H9 (cell line): Measurements from ENCODE around the gene KDM3A. TPM values are rescaled to one million over a fixed set of nuclear protein-coding genes. Genes with fewer than 3 reads are reported as not detected.

ENCODE experiments used
- DNase-seq: peaks from one replicate; pipeline ENCODE4 v3.0.0-alpha.2; 2017
- H2AFZ ChIP-seq: one replicate; pipeline ENCODE4 v1.6.1; 2013; ENCODE audit warnings: mild to moderate bottlenecking, low read length, control low read depth, moderate library complexity
- H2AK5ac ChIP-seq: 2 replicates; pipeline ENCODE4 v1.6.1; 2013; ENCODE audit warnings: low read length, control low read depth, mixed read lengths; ENCODE audit not compliant: insufficient read length
- H2BK120ac ChIP-seq: one replicate; pipeline ENCODE4 v1.6.1; 2013; ENCODE audit warnings: low read depth, mild to moderate bottlenecking, low read length, control low read depth, inconsistent platforms; ENCODE audit not compliant: poor library complexity, severe bottlenecking
- H2BK12ac ChIP-seq: 2 replicates; pipeline ENCODE4 v1.6.1; 2013; ENCODE audit warnings: low read length, control low read depth, mixed read lengths, low read depth; ENCODE audit not compliant: insufficient read length
- H2BK15ac ChIP-seq: 2 replicates; pipeline ENCODE4 v1.6.1; 2013; ENCODE audit warnings: low read depth, low read length, control low read depth
- H2BK20ac ChIP-seq: one replicate; pipeline ENCODE4 v1.6.1; 2013; ENCODE audit warnings: low read depth, mild to moderate bottlenecking, low read length, control low read depth, inconsistent platforms; ENCODE audit not compliant: poor library complexity, severe bottlenecking
- H2BK5ac ChIP-seq: 2 replicates; pipeline ENCODE4 v1.6.1; 2013; ENCODE audit warnings: low read length, control low read depth, mixed read lengths; ENCODE audit not compliant: insufficient read length
- H3K14ac ChIP-seq: 2 replicates; pipeline ENCODE4 v1.6.1; 2013; ENCODE audit warnings: low read length, control low read depth; ENCODE audit not compliant: insufficient read depth
- H3K18ac ChIP-seq: 2 replicates; pipeline ENCODE4 v1.6.1; 2013; ENCODE audit warnings: low read depth, mild to moderate bottlenecking, mixed read lengths, low read length, control low read depth; ENCODE audit not compliant: insufficient read length
- H3K23ac ChIP-seq: 2 replicates; pipeline ENCODE4 v1.6.1; 2013; ENCODE audit warnings: low read length, control low read depth, mixed read lengths, low read depth; ENCODE audit not compliant: insufficient read length
- H3K23me2 ChIP-seq: 2 replicates; pipeline ENCODE4 v1.6.1; 2013; ENCODE audit warnings: low read depth, mild to moderate bottlenecking, mixed read lengths, low read length, control low read depth; ENCODE audit not compliant: insufficient read length, poor library complexity, severe bottlenecking
- H3K27ac ChIP-seq: 2 replicates; pipeline ENCODE4 v1.5.1; 2013; ENCODE audit warnings: low read length, control low read depth, mixed read lengths, low read depth; ENCODE audit not compliant: insufficient read length
- H3K27me3 ChIP-seq: 2 replicates; pipeline ENCODE4 v1.6.1; 2013; ENCODE audit warnings: low read length, control low read depth, inconsistent platforms; ENCODE audit not compliant: insufficient read depth
- H3K4ac ChIP-seq: 2 replicates; pipeline ENCODE4 v1.6.1; 2013; ENCODE audit warnings: low read depth, mild to moderate bottlenecking, control low read depth, inconsistent platforms, low read length, moderate library complexity
- H3K4me1 ChIP-seq: 2 replicates; pipeline ENCODE4 v1.6.1; 2013; ENCODE audit warnings: low read length, control low read depth, inconsistent platforms; ENCODE audit not compliant: insufficient read depth
- H3K4me2 ChIP-seq: 2 replicates; pipeline ENCODE4 v1.6.1; 2013; ENCODE audit warnings: low read length, control low read depth, mixed read lengths; ENCODE audit not compliant: insufficient read length, insufficient read depth
- H3K56ac ChIP-seq: 2 replicates; pipeline ENCODE4 v1.6.1; 2013; ENCODE audit warnings: low read depth, mild to moderate bottlenecking, mixed read lengths, low read length, control low read depth; ENCODE audit not compliant: insufficient read length
- H3K79me1 ChIP-seq: 2 replicates; pipeline ENCODE4 v1.6.1; 2013; ENCODE audit warnings: low read depth, mild to moderate bottlenecking, moderate library complexity, low read length, control low read depth, inconsistent platforms; ENCODE audit not compliant: insufficient read depth, poor library complexity, severe bottlenecking
- H3K79me2 ChIP-seq: 2 replicates; pipeline ENCODE4 v1.6.1; 2013; ENCODE audit warnings: low read length, control low read depth, inconsistent platforms; ENCODE audit not compliant: insufficient read depth
- H3K9ac ChIP-seq: 2 replicates; pipeline ENCODE4 v1.6.1; 2013; ENCODE audit warnings: low read length, control low read depth, mixed read lengths; ENCODE audit not compliant: insufficient read length; ENCODE audit errors: extremely low read depth
- H3K9me3 ChIP-seq: one replicate; pipeline ENCODE4 v1.6.1; 2013; ENCODE audit warnings: low read depth, low read length, inconsistent platforms; ENCODE audit not compliant: control insufficient read depth
- H3T11ph ChIP-seq: one replicate; pipeline ENCODE4 v1.6.1; 2013; ENCODE audit warnings: mild to moderate bottlenecking, low read length, control low read depth, inconsistent platforms
- H4K20me1 ChIP-seq: one replicate; pipeline ENCODE4 v1.6.1; 2013; ENCODE audit not compliant: control insufficient read depth, insufficient read length, insufficient read depth
- H4K5ac ChIP-seq: 2 replicates; pipeline ENCODE4 v1.6.1; 2013; ENCODE audit warnings: low read depth, mild to moderate bottlenecking, mixed read lengths, low read length, control low read depth; ENCODE audit not compliant: insufficient read length
- H4K8ac ChIP-seq: replicated peaks from 2 replicates; pipeline ENCODE4 v1.6.1; 2013; ENCODE audit warnings: low read length, control low read depth, mixed read lengths, low read depth; ENCODE audit not compliant: insufficient read length
- H4K91ac ChIP-seq: 2 replicates; pipeline ENCODE4 v1.6.1; 2013; ENCODE audit warnings: low read depth, mild to moderate bottlenecking, moderate library complexity, mixed read lengths, low read length, control low read depth; ENCODE audit not compliant: insufficient read length
- H3K27ac Mint-ChIP-seq, 3 experiments: 2 replicates in 2 of 3; 3 replicates in 1 of 3; pipeline ENCODE4 v1.8.0; 2020 to 2021; ENCODE audit warnings: mixed read lengths in 3 of 3, mild to moderate bottlenecking in 1 of 3, moderate library complexity in 1 of 3
- H3K27me3 Mint-ChIP-seq: 2 replicates; pipeline ENCODE4 v1.8.0; 2021; ENCODE audit warnings: low read depth, mild to moderate bottlenecking, moderate library complexity, mixed read lengths
- H3K36me3 Mint-ChIP-seq, 3 experiments: 2 replicates in 2 of 3; 3 replicates in 1 of 3; pipeline ENCODE4 v1.8.0; 2020 to 2021; ENCODE audit warnings: low read depth in 3 of 3, mixed read lengths in 3 of 3; ENCODE audit not compliant: insufficient read depth in 1 of 3
- H3K4me1 Mint-ChIP-seq, 2 experiments: 2 replicates each; pipeline ENCODE4 v1.8.0; 2020; ENCODE audit warnings: mixed read lengths in 2 of 2
- H3K4me3 Mint-ChIP-seq, 2 experiments: 2 replicates in 1 of 2; 3 replicates in 1 of 2; pipeline ENCODE4 v1.8.0; 2020 to 2021; ENCODE audit warnings: mild to moderate bottlenecking in 2 of 2, mixed read lengths in 2 of 2, moderate library complexity in 1 of 2
- H3K9me3 Mint-ChIP-seq, 2 experiments: 2 replicates in 1 of 2; 3 replicates in 1 of 2; pipeline ENCODE4 v1.8.0; 2020; ENCODE audit warnings: mild to moderate bottlenecking in 2 of 2, mixed read lengths in 2 of 2, moderate library complexity in 1 of 2
- WGBS: extraction: QIAGEN DNeasy Blood & Tissue Kit; methylation state at CpG from one replicate; pipeline ENCODE4 v1.1.7; 2013; ENCODE audit warnings: missing lambda C conversion rate, low lambda C conversion rate, mixed read lengths; ENCODE audit not compliant: insufficient read length; ENCODE audit errors: extremely low coverage; 5-methylcytosine and 5-hydroxymethylcytosine counted together
- total RNA-seq: library from RNA; stranded (reverse); gene quantifications from 2 replicates; pipeline ENCODE4 v1.2.1, GENCODE V29; 2021
- TF ChIP-seq, protein P1 (sequence below): fragments of 200-600 bp; sonication (generic); conservative IDR thresholded peaks from 3 replicates; pipeline ENCODE4 v1.8.0; 2021; ENCODE audit warnings: antibody characterized with exemption, mild to moderate bottlenecking

Gene KDM3A
- total RNA-seq, 1 experiment from 2014 or later = 28.1 TPM

DNA sequence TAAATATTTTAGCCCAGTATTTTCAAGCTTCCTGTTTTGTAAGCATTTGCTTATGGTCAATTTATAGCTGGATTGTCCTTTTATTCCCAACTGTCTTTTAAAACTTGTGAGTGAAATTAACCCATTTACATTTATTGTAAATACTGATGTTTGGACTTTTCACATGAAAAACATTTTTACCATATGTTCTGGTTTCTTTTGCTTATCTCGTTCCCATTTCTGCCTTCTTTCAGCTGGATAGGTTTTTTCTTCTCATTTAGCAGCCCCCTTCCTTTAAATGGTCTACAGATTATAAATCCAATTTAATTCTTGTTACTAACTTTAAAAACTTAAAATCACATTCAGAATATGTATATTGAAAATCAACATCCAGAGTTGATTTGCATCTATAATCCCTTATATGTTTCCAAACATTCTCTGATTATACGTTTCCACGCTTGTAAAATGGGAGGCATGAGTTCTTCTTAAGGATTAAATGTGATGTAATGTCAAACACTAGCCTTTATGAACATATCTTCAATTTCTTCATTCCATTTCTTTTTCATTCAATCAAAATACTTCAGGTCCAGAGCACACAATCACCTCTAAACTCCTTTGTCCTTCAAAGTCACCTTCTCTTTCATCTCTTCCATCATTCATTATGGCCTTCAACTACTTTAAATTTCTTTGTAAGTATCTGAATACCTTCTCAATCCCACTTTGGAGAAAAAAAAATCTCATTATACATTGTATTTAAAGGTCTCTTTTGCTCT, 1.1 kb upstream of the KDM3A start:
- Histone ChIP-seq H4K5ac (no peak overlapping the region), H3K14ac (no peak overlapping the region), H3T11ph (no peak overlapping the region), H2BK5ac (no peak overlapping the region), H3K27me3 (no peaks in the 10 kb centered on the region), H3K79me2 (peaks cover 2% of the 10 kb centered on the region; the same call in 1 of the 2 replicates), H3K18ac (no peak overlapping the region), H2BK15ac (no peak overlapping the region), H4K8ac (no peak overlapping the region), H3K56ac (no peak overlapping the region), H3K4me2 (no peak overlapping the region), H3K23me2 (peaks cover 4% of the 10 kb centered on the region), H4K20me1 (peaks cover 2% of the 10 kb centered on the region), H3K9me3 (peaks cover 7% of the 10 kb centered on the region), H3K79me1 (peaks cover 6% of the 10 kb centered on the region), H3K9ac (no peak overlapping the region), H3K27ac (no peak overlapping the region), H2BK12ac (no peak overlapping the region), H3K4ac (no peak overlapping the region), H2AK5ac (no peak overlapping the region), H2BK120ac (no peak overlapping the region), H2AFZ (no peak overlapping the region), H3K23ac (no peak overlapping the region), H2BK20ac (no peak overlapping the region), H3K4me1 (no peaks in the 10 kb centered on the region), H4K91ac (no peak overlapping the region)
- peaks cover 20% of the 10 kb centered on the region in 2 experiments for H3K4me1 Mint-ChIP-seq
- DNase-seq = no peak
- H3K36me3 Mint-ChIP-seq = peaks cover 22 to 46% (median 25%) of the 10 kb centered on the region in 3 experiments
- H3K9me3 Mint-ChIP-seq = peaks cover 39% of the 10 kb centered on the region in 2 experiments
- TF ChIP-seq, protein P1, sequence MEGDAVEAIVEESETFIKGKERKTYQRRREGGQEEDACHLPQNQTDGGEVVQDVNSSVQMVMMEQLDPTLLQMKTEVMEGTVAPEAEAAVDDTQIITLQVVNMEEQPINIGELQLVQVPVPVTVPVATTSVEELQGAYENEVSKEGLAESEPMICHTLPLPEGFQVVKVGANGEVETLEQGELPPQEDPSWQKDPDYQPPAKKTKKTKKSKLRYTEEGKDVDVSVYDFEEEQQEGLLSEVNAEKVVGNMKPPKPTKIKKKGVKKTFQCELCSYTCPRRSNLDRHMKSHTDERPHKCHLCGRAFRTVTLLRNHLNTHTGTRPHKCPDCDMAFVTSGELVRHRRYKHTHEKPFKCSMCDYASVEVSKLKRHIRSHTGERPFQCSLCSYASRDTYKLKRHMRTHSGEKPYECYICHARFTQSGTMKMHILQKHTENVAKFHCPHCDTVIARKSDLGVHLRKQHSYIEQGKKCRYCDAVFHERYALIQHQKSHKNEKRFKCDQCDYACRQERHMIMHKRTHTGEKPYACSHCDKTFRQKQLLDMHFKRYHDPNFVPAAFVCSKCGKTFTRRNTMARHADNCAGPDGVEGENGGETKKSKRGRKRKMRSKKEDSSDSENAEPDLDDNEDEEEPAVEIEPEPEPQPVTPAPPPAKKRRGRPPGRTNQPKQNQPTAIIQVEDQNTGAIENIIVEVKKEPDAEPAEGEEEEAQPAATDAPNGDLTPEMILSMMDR = no peak
- H3K27ac Mint-ChIP-seq = peak overlapping the region; percentile 100; a peak in 5 of 7 replicates
- no CpG with 5 or more reads among the region's 3 CpGs for WGBS
- H3K27me3 Mint-ChIP-seq = peaks cover 20% of the 10 kb centered on the region
- peak overlapping the region; percentile 80 to 91; a peak in 3 of 5 replicates for H3K4me3 Mint-ChIP-seq
